Posterior vena cava (tissue), 2 donors: ENCODE results near the gene SUB1. TPM values are rescaled to one million over a fixed set of nuclear protein-coding genes. Genes with fewer than 3 reads are reported as not detected.
"Not testable (repeated sequence)": the region's sequence is repeated elsewhere in the genome, so short reads cannot be mapped to it uniquely, and the experiment has no call there.

Source experiments
- DNase-seq: peaks from one replicate; pipeline ENCODE4 v3.0.0-alpha.2; 2020; ENCODE audit warnings: low spot score
- intact Hi-C, 2 donors: fragments of 100-400 bp; cut with DNase I; formaldehyde crosslinking; loops; one replicate each; pipeline versions ENCODE4 v1.14.1 to v1.14.2; 2022 to 2023
- total RNA-seq, 2 donors: library from RNA; stranded (reverse); fragmentation: NEBNext Ultra II Directional; extraction: Animal tissue kit (Norgen Biotek cat#: 25700); gene quantifications; one replicate each; pipeline ENCODE4 v1.2.1, GENCODE V29; 2021
- donor health status: DM: yes; HTN: yes; CAD: no.
- donor health status: DM: yes; HTN: yes; CAD: no.

Gene SUB1
- total RNA-seq, 2 donors from 2014 or later: 151 to 179 TPM

GRCh38 chr5:32562056-32562455 lies 23.3 kb upstream of the SUB1 start:
- intact Hi-C loops: no loop called here
- DNase-seq: no peak

- DNase-seq: no peak
- intact Hi-C loops: no loop called here
Observed at GRCh38 chr5:32562843-32563242, 22.5 kb upstream of the SUB1 start.

DNA sequence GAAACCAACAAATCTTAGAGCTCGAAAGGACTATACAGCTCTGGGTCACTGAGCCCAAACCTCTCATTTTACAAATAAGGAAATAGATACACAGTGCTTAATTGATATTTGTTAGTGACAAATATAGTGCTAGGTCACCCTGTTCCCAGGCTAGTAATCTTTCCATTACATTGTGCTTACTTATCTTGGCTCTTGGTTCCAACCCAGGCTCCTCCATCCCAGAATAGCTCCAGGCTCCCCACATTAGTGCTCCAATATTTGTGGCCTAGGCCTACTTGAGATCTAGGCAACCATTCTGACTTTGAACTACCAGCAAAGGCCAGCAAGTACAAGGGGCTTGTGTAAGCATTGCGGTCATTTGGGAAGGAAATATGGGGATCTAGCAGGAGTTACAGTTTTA lies 21.7 kb upstream of the SUB1 start:
- no peak for DNase-seq
- intact Hi-C loops: no loop called here

GRCh38 chr5:32565145-32565544 lies 20.2 kb upstream of the SUB1 start:
- no peak for DNase-seq
- intact Hi-C loops: no loop called here

DNA sequence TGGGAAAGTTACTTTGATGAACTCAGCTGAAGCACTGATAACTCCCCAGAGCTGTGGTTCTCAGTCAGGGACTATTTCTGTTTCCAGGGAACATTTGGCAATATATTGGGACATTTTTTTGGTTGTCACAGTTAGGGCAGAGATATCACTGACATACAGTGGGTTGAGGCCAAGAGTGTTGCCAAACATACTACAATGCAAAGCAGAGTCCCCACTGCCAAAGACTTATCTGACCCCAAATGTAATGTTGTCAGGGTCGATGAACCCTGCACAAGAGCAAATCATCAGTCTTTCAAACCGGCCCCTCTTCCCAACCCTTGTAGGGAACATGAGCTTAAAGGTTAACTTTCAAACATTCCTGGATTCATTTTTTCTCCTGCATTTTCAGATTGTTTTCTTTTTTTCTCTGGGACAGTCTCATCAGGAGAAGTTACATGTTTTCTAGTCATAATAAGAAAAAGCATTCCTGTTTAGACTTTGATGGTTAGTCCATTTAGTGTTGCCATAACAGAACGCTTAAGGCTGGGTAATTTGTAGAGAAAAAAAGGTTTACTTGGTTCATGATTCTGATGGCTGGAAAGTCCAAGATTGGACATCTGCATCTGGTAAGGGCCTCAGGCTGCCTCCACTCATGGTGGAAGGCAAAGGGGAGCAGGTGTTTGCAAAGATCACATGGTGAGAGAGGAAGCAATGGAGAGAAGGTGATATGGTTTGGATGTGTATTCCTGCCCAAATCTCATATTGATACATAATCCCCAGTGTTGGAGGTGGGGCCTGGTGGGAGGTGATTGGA lies 18.8 kb upstream of the SUB1 start:
- intact Hi-C loops: no loop called here

GRCh38 chr5:32571128-32571527 lies 14.2 kb upstream of the SUB1 start:
- no peak for DNase-seq
- intact Hi-C loops: no loop called here

More for the DNA sequence above, 18.8 kb upstream of the SUB1 start:
- no peak for DNase-seq

GRCh38 chr5:32572778-32573480 lies 12.4 kb upstream of the SUB1 start:
- DNase-seq: no peak
- intact Hi-C loops: no loop called here

- DNase-seq, intact Hi-C loops: not testable (repeated sequence)
Observed at GRCh38 chr5:32573481-32573854, 11.9 kb upstream of the SUB1 start.

DNA sequence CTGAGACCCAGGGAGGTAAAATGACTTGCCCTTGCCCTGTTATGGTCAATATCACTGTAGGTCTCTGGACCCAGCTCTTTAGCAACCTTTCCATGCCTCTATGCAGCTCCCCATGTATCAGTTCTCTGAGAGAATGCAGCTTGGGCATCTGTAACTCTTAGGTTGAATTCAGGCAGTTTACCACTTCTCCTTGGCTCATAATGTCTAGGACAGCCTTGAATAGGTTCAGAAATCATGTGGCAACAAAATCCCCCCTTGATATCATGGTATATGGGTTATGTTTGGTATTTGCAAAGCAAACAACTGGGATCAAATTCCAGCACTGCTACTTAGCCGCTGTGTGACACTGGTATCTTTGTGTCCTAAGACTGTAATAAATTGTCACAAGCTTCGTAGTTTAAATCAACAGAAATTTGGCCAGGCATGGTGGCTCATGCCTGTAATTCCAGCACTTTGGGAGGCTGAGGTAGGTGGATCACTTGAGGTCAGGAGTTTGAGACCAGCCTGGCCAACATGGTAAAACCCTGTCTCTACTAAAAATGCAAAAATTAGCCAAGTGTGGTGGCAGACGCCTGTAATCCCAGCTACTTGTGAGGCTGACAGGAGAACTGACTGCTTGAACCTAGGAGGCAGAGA lies 10.7 kb upstream of the SUB1 start:
- intact Hi-C loops: no loop called here

DNA sequence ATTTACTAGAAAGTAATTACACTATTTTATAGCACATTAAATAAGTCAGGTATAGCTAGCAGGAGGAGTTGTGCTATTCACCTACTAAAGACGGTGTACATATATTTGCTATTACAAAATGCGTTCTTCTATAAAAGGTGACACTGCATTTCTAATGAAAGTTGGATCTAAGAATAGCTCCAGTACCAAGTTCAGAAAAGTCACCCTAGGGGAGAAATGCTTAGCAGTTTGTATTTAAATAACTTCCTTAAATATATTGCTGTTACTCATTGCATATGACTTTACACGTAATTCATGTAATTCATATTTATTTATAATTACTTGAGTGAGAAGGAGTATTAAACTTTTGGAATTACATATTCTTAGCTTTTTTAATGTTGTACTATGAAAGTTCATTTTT lies 7.0 kb upstream of the SUB1 start:
- DNase-seq: no peak
- intact Hi-C loops: no loop called here

More for the DNA sequence above, 10.7 kb upstream of the SUB1 start:
- DNase-seq: no peak

GRCh38 chr5:32578764-32579163 lies 6.6 kb upstream of the SUB1 start:
- intact Hi-C loops: no loop called here

DNA sequence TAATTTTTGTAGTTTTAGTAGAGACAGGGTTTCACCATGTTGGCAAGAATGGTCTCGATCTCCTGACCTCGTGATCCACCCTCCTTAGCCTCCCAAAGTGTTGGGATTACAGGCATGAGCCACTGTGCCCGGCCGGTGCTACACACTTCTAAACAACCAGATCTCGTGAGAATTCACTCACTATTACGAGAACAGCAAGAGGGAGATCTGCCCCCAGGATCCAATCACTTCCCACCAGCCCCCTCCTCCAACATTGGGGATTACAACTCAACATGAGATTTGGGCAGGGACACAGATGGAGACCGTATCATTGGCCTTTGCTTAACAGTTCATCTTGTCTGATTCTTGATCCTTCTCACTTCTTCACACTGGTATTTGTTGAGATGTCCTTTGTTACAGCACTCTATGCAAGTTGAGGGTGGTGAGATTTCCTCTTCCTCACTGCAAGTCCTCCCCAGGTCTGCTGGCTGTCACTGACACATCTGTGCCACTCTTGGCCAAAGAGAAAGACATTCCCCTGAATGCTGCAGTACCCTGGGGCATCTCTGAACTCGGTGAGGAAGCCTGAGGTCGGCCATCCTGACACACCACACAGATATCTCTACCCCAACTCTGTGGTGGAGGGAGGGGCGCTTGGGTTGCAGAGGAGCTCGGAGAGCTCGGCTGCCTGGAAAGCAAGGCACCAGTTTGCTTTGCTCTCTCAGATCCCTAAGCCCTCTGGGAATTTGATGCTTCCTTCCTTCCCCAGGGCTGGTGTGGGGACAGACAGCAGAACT lies 4.2 kb upstream of the SUB1 start:
- intact Hi-C loops: no loop called here
- no peak for DNase-seq

More at GRCh38 chr5:32578764-32579163, 6.6 kb upstream of the SUB1 start:
- no peak for DNase-seq

DNA sequence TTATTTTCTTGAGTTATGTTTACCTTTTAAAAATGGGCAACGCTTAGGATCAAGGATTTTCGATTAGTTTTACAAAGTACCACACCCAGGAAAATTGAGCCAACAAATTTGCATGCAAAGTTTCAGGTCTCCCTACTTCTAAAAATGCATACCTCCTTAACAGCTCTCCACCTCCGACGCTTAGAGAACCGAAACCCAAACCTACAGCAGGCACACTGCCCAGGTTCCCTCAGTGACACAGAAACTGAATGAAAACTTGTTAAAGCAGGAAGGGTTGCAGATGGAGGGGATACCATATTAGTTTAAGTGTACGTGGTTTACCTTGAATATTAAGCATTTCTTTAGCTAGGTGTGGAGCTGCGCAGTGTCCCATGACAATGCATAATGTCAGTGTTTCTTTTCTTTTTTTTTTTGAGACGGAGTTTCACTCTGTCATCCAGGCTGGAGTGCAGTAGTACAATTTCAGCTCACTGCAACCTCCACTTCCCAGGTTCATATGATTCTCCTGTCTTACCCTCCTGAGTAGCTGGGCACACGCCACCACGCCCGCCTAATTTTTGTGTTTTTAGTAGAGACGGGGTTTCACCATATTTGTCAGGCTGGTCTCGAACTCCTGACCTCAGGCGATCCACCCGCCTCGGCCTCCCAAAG lies 1.6 kb upstream of the SUB1 start:
- DNase-seq: no peak
- intact Hi-C loops: no loop called here

- intact Hi-C loops: loop anchor here in 1 of 2 donors (5.0 kb wide), 1 partner anchor 97 kb away; no protein-coding TSS in a partner anchor
- DNase-seq: no peak
Observed at GRCh38 chr5:32584646-32585045, 711 bp upstream of the SUB1 start.

DNA sequence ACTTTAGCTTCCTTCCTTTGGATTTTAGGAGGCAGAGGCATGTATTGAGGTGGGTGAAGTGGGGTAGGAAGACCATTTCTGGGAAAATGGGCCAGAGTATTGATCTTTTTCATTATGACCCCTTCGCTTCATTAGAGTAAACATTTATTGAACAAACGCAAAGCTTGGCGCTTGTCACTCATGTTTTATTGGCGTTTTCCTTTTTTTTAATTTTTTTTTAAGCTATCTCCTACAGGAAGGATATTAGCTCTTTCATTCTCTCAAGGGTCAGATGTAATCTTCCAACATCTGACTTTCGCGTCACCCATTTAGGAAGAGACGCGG lies 273 bp upstream of the SUB1 start:
- intact Hi-C loops: loop anchor here in 1 of 2 donors (5.0 kb wide), 1 partner anchor 98 kb away; no protein-coding TSS in a partner anchor
- no peak for DNase-seq

- no peak for DNase-seq
- intact Hi-C loops: loop anchor here in 1 of 2 donors (5.0 kb wide), 1 partner anchor 99 kb away; no protein-coding TSS in a partner anchor
Observed at GRCh38 chr5:32586276-32586599, 881 bp downstream of the SUB1 start.

- DNase-seq: no peak
- intact Hi-C loops: loop anchor here in 1 of 2 donors (5.0 kb wide), 1 partner anchor 100 kb away; no protein-coding TSS in a partner anchor
Observed at GRCh38 chr5:32587067-32587551, 1.8 kb downstream of the SUB1 start.

DNA sequence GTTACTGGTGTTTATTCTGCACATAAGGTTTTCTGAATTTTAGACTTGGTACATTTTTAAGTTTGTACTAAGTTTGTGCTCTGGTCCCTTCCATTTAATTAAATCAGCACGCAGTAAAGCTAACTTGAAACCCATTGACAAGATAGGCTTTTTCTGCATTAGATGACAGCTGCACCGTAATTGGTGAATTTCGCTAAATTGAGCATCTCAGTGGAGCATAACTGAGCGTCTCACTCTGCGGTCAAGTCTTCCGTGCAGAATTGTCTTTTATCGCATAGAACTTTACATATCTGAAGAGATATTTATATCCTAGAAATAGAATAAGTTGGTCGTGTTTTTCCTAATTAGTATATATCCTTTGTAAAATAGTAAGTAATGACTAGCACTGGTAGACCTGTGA lies 4.1 kb downstream of the SUB1 start:
- intact Hi-C loops: loop anchor here in 1 of 2 donors (5.0 kb wide), 1 partner anchor 102 kb away; no protein-coding TSS in a partner anchor

More for the DNA sequence above, 4.1 kb downstream of the SUB1 start:
- DNase-seq: no peak
